GM23338 (cell line): Measurements from ENCODE around the gene KCTD13. TPM values are rescaled to one million over a fixed set of nuclear protein-coding genes. Genes with fewer than 3 reads are reported as not detected.
A peak's percentile ranks its signal among the peaks of the same experiment; 100 is the strongest.

Source experiments
- ATAC-seq: fragments of 200-7000 bp; cut with Tn5 transposase; 3 replicates; pipeline ENCODE4 v1.9.1; 2020
- DNase-seq: peaks from one replicate; pipeline ENCODE4 v3.0.0-alpha.2; 2015; ENCODE audit warnings: low spot score
- H2AFZ ChIP-seq: fragments of 200-600 bp; sonication (generic); 2 replicates; pipeline ENCODE4 v1.8.0; 2016; ENCODE audit warnings: antibody characterized with exemption, mild to moderate bottlenecking, moderate library complexity
- H3F3A ChIP-seq: fragments of 200-600 bp; sonication (generic); replicated peaks from 2 replicates; pipeline ENCODE4 v1.8.0; 2017; ENCODE audit warnings: antibody characterized with exemption, mixed run types, low read depth
- H3K27ac ChIP-seq: fragments of 200-600 bp; sonication (generic); 2 replicates; pipeline ENCODE4 v1.6.1; 2016; ENCODE audit warnings: low read depth
- H3K27me3 ChIP-seq: fragments of 200-600 bp; sonication (generic); 2 replicates; pipeline ENCODE4 v1.8.0; 2016; ENCODE audit warnings: mild to moderate bottlenecking, mixed run types, moderate library complexity; ENCODE audit not compliant: insufficient read depth
- H3K36me3 ChIP-seq: fragments of 200-600 bp; sonication (generic); 2 replicates; pipeline ENCODE4 v1.8.0; 2016; ENCODE audit warnings: mild to moderate bottlenecking; ENCODE audit not compliant: insufficient read depth
- H3K4me1 ChIP-seq: fragments of 200-600 bp; sonication (generic); 2 replicates; pipeline ENCODE4 v1.8.0; 2016; ENCODE audit warnings: mild to moderate bottlenecking, moderate library complexity; ENCODE audit not compliant: insufficient read depth
- H3K4me2 ChIP-seq: fragments of 200-600 bp; sonication (generic); 2 replicates; pipeline ENCODE4 v1.7.1; 2017; ENCODE audit warnings: mixed run types
- H3K4me3 ChIP-seq: fragments of 200-600 bp; sonication (generic); 2 replicates; pipeline ENCODE4 v1.6.1; 2016; ENCODE audit warnings: mixed run types
- H3K79me2 ChIP-seq: fragments of 200-600 bp; sonication (generic); replicated peaks from 2 replicates; pipeline ENCODE4 v1.8.0; 2017; ENCODE audit warnings: mild to moderate bottlenecking; ENCODE audit not compliant: insufficient read depth
- H3K9me2 ChIP-seq: fragments of 200-600 bp; sonication (generic); 2 replicates; pipeline ENCODE4 v1.8.0; 2017; ENCODE audit not compliant: insufficient read depth
- H4K20me1 ChIP-seq: fragments of 200-600 bp; sonication (generic); replicated peaks from 2 replicates; pipeline ENCODE4 v1.8.0; 2017; ENCODE audit warnings: mild to moderate bottlenecking; ENCODE audit not compliant: insufficient read depth
- H3K27ac Mint-ChIP-seq: 2 replicates; pipeline ENCODE4 v1.8.0; 2020; ENCODE audit warnings: inconsistent platforms, mild to moderate bottlenecking, moderate library complexity, mixed read lengths
- H3K27me3 Mint-ChIP-seq: 3 replicates; pipeline ENCODE4 v1.8.0; 2022; ENCODE audit warnings: low read depth, mild to moderate bottlenecking, moderate library complexity, mixed read lengths, inconsistent platforms; ENCODE audit not compliant: insufficient read depth, poor library complexity
- H3K36me3 Mint-ChIP-seq: 3 replicates; pipeline ENCODE4 v1.8.0; 2021; ENCODE audit warnings: low read depth, mild to moderate bottlenecking, inconsistent platforms, moderate library complexity, mixed read lengths
- H3K4me1 Mint-ChIP-seq: 3 replicates; pipeline ENCODE4 v1.8.0; 2020; ENCODE audit warnings: mild to moderate bottlenecking, inconsistent platforms, mixed read lengths
- H3K4me3 Mint-ChIP-seq: 3 replicates; pipeline ENCODE4 v1.8.0; 2021; ENCODE audit warnings: moderate library complexity, mild to moderate bottlenecking, inconsistent platforms, mixed read lengths
- H3K9me3 Mint-ChIP-seq: 3 replicates; pipeline ENCODE4 v1.8.0; 2020; ENCODE audit warnings: moderate library complexity, mild to moderate bottlenecking, inconsistent platforms, mixed read lengths
- CREB1 ChIP-seq: fragments of 250-450 bp; sonication (Bioruptor Pico); IDR thresholded peaks from 2 replicates; pipeline ENCODE4 v1.5.0; 2020; ENCODE audit warnings: low read depth, mild to moderate bottlenecking, moderate library complexity
- NANOG ChIP-seq: IDR thresholded peaks from 2 replicates; pipeline ENCODE4 v1.6.1; 2016; ENCODE audit warnings: antibody characterized with exemption, borderline replicate concordance
- POLR2AphosphoS5 ChIP-seq: IDR thresholded peaks from 2 replicates; pipeline ENCODE4 v1.6.1; 2016; ENCODE audit warnings: antibody characterized with exemption, low read depth
- STAT1 ChIP-seq: IDR thresholded peaks from one replicate; pipeline ENCODE4 v1.6.1; 2016; ENCODE audit warnings: antibody characterized with exemption; ENCODE audit not compliant: unreplicated experiment
- ZNF331 ChIP-seq: fragments of 250-450 bp; sonication (Bioruptor Pico); IDR thresholded peaks from 2 replicates; pipeline ENCODE4 v1.5.0; 2020; ENCODE audit warnings: low read depth, mild to moderate bottlenecking, moderate library complexity
- polyA plus RNA-seq: library from polyadenylated mRNA; unstranded; fragments of >200 nt; fragmentation: Nextera tagmentation; extraction: Ambion mirVana; gene quantifications from 2 replicates; pipeline ENCODE4 v1.2.1, GENCODE V29; 2016
- total RNA-seq: library from RNA; depleted of rRNA; stranded (reverse); fragments of >200 nt; shearing (Covaris generic); gene quantifications from 2 replicates; pipeline ENCODE4 v1.2.3, GENCODE V29; 2014
- TF ChIP-seq, protein P1 (sequence below): fragments of 250-450 bp; sonication (Bioruptor Pico); IDR thresholded peaks from 2 replicates; pipeline ENCODE4 v1.5.0; 2020; ENCODE audit warnings: mild to moderate bottlenecking, moderate library complexity
- TF ChIP-seq, protein P2 (sequence below), 2 experiments: fragments of 200-600 bp in 1 of 2; sonication (generic) in 1 of 2; conservative IDR thresholded peaks; 2 replicates each; pipeline versions ENCODE4 v1.5.1 to v1.6.1; 2016 to 2017; ENCODE audit warnings: antibody characterized with exemption in 2 of 2, low read depth in 2 of 2, mild to moderate bottlenecking in 2 of 2, moderate library complexity in 1 of 2
- TF ChIP-seq, protein P3 (sequence below): IDR thresholded peaks from one replicate; pipeline ENCODE4 v1.6.1; 2018; ENCODE audit warnings: antibody characterized with exemption; ENCODE audit not compliant: unreplicated experiment
- TF ChIP-seq, protein P4 (sequence below): IDR thresholded peaks from 2 replicates; pipeline ENCODE4 v1.6.1; 2016; ENCODE audit warnings: antibody characterized with exemption

The KCTD13 gene
- total and polyA plus RNA-seq, 2 experiments from 2014 or later: 10.1 to 12.2 TPM

DNA sequence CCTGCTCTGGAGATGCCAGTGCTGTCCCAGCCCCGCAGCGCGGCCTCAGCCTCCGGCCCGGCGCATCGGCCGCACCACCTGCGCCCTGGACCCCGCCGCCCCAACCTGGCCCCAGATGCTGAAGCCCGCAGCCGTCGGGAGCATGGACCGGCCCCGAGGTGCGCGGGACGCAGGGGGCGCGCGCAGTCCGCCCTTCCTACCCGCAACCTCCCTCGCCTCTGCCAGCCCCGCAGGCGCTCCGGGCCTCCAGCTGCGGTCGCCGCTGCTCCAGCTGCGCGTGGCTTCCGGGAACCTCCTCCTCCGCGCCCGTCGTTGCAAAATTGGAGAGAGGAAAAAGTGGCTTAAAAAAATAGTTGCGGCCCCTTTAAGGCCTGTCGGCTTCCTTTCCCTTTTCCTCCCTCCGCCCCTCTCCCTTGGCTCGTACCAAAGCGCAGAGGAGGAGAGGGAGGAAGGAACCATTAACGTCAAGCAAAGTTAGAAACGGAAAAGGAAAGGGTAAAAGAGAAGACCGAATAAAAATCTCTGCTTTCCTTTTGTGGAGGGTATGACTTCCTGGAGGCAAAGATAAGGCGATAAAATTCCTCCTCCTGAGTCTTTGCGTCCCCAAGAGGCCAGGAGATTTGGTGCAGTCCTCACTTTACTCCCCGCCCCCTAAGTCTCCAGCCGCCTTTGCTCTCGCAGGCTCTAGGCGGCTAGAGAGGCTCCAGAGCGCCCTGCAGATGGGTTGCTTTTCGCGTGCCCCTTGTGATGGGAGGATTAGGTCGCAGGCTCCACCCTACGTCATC, 63.0 kb downstream of the KCTD13 start, which contains the start of gene CDIPT:
TSS of gene CDIPT (minus strand) at position 343 of the 785 bp plus-strand sequence. CDS start 369 bp downstream, outside the sequence.
- peak within 1 kb of the TSS; percentile 96 for H3K4me3 ChIP-seq
- Mint-ChIP-seq H3K9me3 (no peaks in the 10 kb centered on the region), H3K4me1 (peaks cover 10% of the 10 kb centered on the region), H3K27me3 (peaks cover 20% of the 10 kb centered on the region), H3K4me3 (peak within 1 kb of the TSS; percentile 99), H3K36me3 (peaks cover 25% of the 10 kb centered on the region), H3K27ac (peak within 1 kb of the TSS; percentile 100)
- H3K4me1 ChIP-seq: peaks cover 9% of the 10 kb centered on the region
- H3K79me2 ChIP-seq: peaks cover 13% of the 10 kb centered on the region
- H3K27ac ChIP-seq: peak within 1 kb of the TSS; percentile 93
- H3K27me3 ChIP-seq: no peaks in the 10 kb centered on the region
- peak; percentile 96 for ATAC-seq
- peak within 1 kb of the TSS; percentile 99 for H3K4me2 ChIP-seq
- no peaks in the 10 kb centered on the region; the same call in 1 of the 2 replicates for H4K20me1 ChIP-seq
- 0 out of 2 replicates have a peak, but pooled peaks cover 3% of the 10 kb centered on the region for H3F3A ChIP-seq
- peaks cover 4% of the 10 kb centered on the region; the same call in 1 of the 2 replicates for H3K36me3 ChIP-seq
- H3K9me2 ChIP-seq: no peaks in the 10 kb centered on the region
- H2AFZ ChIP-seq: peak within 1 kb of the TSS; percentile 40
- DNase-seq: peak; percentile 99
- TF ChIP-seq, protein P1, sequence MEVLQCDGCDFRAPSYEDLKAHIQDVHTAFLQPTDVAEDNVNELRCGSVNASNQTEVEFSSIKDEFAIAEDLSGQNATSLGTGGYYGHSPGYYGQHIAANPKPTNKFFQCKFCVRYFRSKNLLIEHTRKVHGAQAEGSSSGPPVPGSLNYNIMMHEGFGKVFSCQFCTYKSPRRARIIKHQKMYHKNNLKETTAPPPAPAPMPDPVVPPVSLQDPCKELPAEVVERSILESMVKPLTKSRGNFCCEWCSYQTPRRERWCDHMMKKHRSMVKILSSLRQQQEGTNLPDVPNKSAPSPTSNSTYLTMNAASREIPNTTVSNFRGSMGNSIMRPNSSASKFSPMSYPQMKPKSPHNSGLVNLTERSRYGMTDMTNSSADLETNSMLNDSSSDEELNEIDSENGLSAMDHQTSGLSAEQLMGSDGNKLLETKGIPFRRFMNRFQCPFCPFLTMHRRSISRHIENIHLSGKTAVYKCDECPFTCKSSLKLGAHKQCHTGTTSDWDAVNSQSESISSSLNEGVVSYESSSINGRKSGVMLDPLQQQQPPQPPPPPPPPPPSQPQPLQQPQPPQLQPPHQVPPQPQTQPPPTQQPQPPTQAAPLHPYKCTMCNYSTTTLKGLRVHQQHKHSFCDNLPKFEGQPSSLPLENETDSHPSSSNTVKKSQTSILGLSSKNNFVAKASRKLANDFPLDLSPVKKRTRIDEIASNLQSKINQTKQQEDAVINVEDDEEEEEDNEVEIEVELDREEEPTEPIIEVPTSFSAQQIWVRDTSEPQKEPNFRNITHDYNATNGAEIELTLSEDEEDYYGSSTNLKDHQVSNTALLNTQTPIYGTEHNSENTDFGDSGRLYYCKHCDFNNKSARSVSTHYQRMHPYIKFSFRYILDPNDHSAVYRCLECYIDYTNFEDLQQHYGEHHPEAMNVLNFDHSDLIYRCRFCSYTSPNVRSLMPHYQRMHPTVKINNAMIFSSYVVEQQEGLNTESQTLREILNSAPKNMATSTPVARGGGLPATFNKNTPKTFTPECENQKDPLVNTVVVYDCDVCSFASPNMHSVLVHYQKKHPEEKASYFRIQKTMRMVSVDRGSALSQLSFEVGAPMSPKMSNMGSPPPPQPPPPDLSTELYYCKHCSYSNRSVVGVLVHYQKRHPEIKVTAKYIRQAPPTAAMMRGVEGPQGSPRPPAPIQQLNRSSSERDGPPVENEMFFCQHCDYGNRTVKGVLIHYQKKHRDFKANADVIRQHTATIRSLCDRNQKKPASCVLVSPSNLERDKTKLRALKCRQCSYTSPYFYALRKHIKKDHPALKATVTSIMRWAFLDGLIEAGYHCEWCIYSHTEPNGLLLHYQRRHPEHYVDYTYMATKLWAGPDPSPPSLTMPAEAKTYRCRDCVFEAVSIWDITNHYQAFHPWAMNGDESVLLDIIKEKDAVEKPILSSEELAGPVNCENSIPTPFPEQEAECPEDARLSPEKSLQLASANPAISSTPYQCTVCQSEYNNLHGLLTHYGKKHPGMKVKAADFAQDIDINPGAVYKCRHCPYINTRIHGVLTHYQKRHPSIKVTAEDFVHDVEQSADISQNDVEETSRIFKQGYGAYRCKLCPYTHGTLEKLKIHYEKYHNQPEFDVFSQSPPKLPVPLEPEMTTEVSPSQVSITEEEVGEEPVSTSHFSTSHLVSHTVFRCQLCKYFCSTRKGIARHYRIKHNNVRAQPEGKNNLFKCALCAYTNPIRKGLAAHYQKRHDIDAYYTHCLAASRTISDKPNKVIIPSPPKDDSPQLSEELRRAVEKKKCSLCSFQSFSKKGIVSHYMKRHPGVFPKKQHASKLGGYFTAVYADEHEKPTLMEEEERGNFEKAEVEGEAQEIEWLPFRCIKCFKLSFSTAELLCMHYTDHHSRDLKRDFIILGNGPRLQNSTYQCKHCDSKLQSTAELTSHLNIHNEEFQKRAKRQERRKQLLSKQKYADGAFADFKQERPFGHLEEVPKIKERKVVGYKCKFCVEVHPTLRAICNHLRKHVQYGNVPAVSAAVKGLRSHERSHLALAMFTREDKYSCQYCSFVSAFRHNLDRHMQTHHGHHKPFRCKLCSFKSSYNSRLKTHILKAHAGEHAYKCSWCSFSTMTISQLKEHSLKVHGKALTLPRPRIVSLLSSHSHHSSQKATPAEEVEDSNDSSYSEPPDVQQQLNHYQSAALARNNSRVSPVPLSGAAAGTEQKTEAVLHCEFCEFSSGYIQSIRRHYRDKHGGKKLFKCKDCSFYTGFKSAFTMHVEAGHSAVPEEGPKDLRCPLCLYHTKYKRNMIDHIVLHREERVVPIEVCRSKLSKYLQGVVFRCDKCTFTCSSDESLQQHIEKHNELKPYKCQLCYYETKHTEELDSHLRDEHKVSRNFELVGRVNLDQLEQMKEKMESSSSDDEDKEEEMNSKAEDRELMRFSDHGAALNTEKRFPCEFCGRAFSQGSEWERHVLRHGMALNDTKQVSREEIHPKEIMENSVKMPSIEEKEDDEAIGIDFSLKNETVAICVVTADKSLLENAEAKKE: no peak
- TF ChIP-seq NANOG (no peak), STAT1 (no peak), ZNF331 (CRISPR knock-in tag) (no peak), CREB1 (CRISPR knock-in tag) (peak; percentile 93), POLR2AphosphoS5 (peak; percentile 70)
- TF ChIP-seq, protein P2, sequence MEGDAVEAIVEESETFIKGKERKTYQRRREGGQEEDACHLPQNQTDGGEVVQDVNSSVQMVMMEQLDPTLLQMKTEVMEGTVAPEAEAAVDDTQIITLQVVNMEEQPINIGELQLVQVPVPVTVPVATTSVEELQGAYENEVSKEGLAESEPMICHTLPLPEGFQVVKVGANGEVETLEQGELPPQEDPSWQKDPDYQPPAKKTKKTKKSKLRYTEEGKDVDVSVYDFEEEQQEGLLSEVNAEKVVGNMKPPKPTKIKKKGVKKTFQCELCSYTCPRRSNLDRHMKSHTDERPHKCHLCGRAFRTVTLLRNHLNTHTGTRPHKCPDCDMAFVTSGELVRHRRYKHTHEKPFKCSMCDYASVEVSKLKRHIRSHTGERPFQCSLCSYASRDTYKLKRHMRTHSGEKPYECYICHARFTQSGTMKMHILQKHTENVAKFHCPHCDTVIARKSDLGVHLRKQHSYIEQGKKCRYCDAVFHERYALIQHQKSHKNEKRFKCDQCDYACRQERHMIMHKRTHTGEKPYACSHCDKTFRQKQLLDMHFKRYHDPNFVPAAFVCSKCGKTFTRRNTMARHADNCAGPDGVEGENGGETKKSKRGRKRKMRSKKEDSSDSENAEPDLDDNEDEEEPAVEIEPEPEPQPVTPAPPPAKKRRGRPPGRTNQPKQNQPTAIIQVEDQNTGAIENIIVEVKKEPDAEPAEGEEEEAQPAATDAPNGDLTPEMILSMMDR (conservative IDR thresholded peaks at IDR 0.05; ENCODE audit: low read depth in 2 of 2): peak; percentile 64 to 82
- TF ChIP-seq, protein P3, sequence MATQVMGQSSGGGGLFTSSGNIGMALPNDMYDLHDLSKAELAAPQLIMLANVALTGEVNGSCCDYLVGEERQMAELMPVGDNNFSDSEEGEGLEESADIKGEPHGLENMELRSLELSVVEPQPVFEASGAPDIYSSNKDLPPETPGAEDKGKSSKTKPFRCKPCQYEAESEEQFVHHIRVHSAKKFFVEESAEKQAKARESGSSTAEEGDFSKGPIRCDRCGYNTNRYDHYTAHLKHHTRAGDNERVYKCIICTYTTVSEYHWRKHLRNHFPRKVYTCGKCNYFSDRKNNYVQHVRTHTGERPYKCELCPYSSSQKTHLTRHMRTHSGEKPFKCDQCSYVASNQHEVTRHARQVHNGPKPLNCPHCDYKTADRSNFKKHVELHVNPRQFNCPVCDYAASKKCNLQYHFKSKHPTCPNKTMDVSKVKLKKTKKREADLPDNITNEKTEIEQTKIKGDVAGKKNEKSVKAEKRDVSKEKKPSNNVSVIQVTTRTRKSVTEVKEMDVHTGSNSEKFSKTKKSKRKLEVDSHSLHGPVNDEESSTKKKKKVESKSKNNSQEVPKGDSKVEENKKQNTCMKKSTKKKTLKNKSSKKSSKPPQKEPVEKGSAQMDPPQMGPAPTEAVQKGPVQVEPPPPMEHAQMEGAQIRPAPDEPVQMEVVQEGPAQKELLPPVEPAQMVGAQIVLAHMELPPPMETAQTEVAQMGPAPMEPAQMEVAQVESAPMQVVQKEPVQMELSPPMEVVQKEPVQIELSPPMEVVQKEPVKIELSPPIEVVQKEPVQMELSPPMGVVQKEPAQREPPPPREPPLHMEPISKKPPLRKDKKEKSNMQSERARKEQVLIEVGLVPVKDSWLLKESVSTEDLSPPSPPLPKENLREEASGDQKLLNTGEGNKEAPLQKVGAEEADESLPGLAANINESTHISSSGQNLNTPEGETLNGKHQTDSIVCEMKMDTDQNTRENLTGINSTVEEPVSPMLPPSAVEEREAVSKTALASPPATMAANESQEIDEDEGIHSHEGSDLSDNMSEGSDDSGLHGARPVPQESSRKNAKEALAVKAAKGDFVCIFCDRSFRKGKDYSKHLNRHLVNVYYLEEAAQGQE: peak; percentile 13
- TF ChIP-seq, protein P4, sequence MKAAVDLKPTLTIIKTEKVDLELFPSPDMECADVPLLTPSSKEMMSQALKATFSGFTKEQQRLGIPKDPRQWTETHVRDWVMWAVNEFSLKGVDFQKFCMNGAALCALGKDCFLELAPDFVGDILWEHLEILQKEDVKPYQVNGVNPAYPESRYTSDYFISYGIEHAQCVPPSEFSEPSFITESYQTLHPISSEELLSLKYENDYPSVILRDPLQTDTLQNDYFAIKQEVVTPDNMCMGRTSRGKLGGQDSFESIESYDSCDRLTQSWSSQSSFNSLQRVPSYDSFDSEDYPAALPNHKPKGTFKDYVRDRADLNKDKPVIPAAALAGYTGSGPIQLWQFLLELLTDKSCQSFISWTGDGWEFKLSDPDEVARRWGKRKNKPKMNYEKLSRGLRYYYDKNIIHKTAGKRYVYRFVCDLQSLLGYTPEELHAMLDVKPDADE: peak; percentile 35; the same call in 1 of the 2 replicates
